ENCODE data around the gene COL1A2. TPM values are rescaled to one million over a fixed set of nuclear protein-coding genes. Genes with fewer than 3 reads are reported as not detected.

Gene COL1A2
- total RNA-seq, 2 donors from 2014 or later = 67.0 to 228 TPM

- H3K9me3 ChIP-seq = no peaks in the 10 kb centered on the region
- peaks cover 0 to 8% of the 10 kb centered on the region in 2 donors for H3K4me1 ChIP-seq
- peaks cover 67% of the 10 kb centered on the region for H3K36me3 ChIP-seq
- no peaks in the 10 kb centered on the region for H3K27me3 ChIP-seq
- no peak for TF ChIP-seq CTCF (IDR thresholded peaks at IDR 0.05)
- no peak for DNase-seq (ENCODE audit: low spot score)
- no peak overlapping the region for H3K4me3 ChIP-seq
- peak overlapping the region in 1 of 2 donors; percentile 27 for H3K27ac ChIP-seq
These were observed 14.7 kb downstream of the COL1A2 start for GRCh38 chr7:94409200-94409948.

DNA sequence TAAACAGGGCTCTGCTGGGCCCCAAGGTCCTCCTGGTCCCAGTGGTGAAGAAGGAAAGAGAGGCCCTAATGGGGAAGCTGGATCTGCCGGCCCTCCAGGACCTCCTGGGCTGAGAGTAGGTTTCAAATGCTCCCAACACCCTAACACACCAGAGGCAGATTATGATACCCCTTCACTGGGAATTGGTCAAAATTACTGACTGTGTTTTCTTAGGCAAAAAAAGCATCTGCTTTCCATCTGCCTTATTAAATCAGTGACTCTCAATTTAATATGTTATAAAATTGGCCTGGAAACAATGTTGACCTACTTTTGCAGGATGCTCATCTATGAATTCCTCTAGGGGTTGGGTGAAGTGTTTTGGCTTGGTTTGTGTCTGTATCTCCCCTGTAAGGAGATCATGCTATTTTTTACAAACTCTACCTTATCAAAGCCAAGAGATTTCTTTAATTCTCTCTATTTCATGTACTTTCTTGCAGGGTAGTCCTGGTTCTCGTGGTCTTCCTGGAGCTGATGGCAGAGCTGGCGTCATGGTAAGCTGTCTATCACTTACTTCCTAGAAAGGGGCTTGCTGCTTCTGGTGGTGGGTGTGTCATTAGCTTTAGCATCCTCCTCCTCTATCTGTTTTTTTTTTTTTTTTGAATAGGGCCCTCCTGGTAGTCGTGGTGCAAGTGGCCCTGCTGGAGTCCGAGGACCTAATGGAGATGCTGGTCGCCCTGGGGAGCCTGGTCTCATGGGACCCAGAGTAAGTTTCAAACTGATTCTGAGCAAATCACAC lies 15.9 kb downstream of the COL1A2 start:
- Histone ChIP-seq H3K27ac (no peak overlapping the region), H3K27me3 (no peaks in the 10 kb centered on the region), H3K9me3 (no peaks in the 10 kb centered on the region), H3K36me3 (peaks cover 64% of the 10 kb centered on the region), H3K4me1 (peaks cover 0 to 8% of the 10 kb centered on the region in 2 donors), H3K4me3 (no peak overlapping the region)
- DNase-seq (ENCODE audit: low spot score) = no peak
- no peak for TF ChIP-seq CTCF (IDR thresholded peaks at IDR 0.05)

DNA sequence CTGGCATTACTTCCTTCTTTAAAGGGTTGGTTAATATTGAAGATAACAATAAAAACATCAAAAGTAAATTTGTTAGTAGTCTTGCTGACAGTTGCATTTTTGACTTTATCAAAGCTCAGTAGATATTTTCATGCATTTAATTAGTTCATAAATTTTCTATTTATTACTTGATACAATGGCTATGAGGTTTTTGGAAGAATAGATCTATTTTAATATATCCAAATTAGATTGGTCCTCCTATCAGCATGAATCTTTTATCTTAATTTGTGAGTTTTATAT lies 16.4 kb downstream of the COL1A2 start:
- H3K36me3 ChIP-seq = peaks cover 61% of the 10 kb centered on the region
- H3K4me1 ChIP-seq = peaks cover 0 to 8% of the 10 kb centered on the region in 2 donors
- H3K27ac ChIP-seq = no peak overlapping the region

GRCh38 chr7:94412762-94413322 lies 18.1 kb downstream of the COL1A2 start:
- no peak for TF ChIP-seq CTCF (IDR thresholded peaks at IDR 0.05)
- no peaks in the 10 kb centered on the region for H3K9me3 ChIP-seq
- H3K27ac ChIP-seq = peak overlapping the region in 1 of 2 donors; percentile 14
- H3K4me1 ChIP-seq = peaks cover 0 to 8% of the 10 kb centered on the region in 2 donors
- H3K27me3 ChIP-seq = no peaks in the 10 kb centered on the region
- H3K36me3 ChIP-seq = peaks cover 61% of the 10 kb centered on the region
- no peak for DNase-seq (ENCODE audit: low spot score)
- H3K4me3 ChIP-seq = no peak overlapping the region

More for the DNA sequence above, 16.4 kb downstream of the COL1A2 start:
- TF ChIP-seq CTCF (IDR thresholded peaks at IDR 0.05) = no peak
- Histone ChIP-seq H3K27me3 (no peaks in the 10 kb centered on the region), H3K4me3 (no peak overlapping the region), H3K9me3 (no peaks in the 10 kb centered on the region)
- no peak for DNase-seq (ENCODE audit: low spot score)

GRCh38 chr7:94414481-94414880 lies 19.8 kb downstream of the COL1A2 start:
- H3K4me3 ChIP-seq = no peak overlapping the region
- DNase-seq (ENCODE audit: low spot score) = no peak
- no peaks in the 10 kb centered on the region for H3K27me3 ChIP-seq
- TF ChIP-seq CTCF (IDR thresholded peaks at IDR 0.05) = no peak
- peak overlapping the region in 1 of 2 donors; percentile 15 for H3K27ac ChIP-seq
- peaks cover 70% of the 10 kb centered on the region for H3K36me3 ChIP-seq
- H3K9me3 ChIP-seq = no peaks in the 10 kb centered on the region
- peaks cover 0 to 2% of the 10 kb centered on the region in 2 donors for H3K4me1 ChIP-seq

Data from right atrium auricular region (tissue), 2 donors.